Nasal cavity respiratory epithelium epithelial cell of viscerocranial mucosa (primary cell): ENCODE measurements around the gene NUP155. TPM values are rescaled to one million over a fixed set of nuclear protein-coding genes. Genes with fewer than 3 reads are reported as not detected.

Experiments used
- total RNA-seq: library from RNA; depleted of rRNA; stranded (reverse); fragments of >200 nt; gene quantifications from 2 replicates; pipeline ENCODE4 v1.2.3, GENCODE V29; 2014

The NUP155 gene
- total RNA-seq = 36.6 and 41.5 TPM in 2 replicates

DNA sequence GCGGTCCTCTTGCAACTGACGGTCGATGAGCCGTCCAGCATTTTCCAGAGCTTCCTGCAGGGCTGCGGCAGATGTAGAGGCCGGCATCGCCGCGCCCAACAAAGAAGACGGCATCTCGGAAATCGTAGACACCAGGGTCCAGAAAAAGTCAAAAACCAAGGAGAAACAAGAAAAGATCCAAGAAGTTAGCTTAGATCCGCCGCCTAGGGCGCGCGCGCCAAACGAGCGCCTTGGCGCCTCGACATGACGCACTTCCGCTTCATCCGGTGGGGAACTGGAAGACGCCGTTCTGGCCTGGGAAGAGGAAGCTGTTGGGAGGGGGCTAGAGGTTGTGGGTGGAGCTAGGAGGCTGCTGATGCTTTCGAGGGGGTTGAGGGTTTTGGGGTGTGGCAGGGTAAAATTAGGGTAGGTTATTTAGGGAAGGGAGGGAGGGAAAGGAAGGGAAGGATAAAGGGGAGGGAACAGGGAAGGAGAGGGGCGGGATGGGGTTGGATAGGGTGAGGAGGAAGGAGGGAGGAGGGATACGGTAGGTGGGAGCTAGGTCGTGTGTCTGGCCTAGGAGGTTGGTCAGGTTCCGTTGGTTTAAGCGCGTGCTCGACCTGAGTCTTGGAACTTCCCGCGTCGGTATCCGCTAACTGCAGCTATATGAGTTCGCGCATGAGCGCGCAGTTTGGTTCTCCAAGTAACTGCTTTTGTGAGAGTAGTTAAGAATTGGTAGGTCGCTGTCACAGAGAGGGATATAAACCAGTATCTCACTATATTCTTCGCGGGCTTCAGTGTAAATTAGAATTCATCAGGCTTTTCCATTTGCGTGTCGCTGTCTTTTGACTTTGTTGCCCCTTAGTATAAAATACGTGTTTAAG is at the start of gene NUP155:
TSS of gene NUP155 (minus strand) at position 243 of the 863 bp plus-strand sequence. CDS start at position 114, 129 bp downstream.

GRCh38 chr5:37379100-37379628 is 8.3 kb upstream of the NUP155 start, which contains the start of gene WDR70:
WDR70 (plus strand) TSS chr5:37379318; CDS start chr5:37379368, 50 bp downstream.

GRCh38 chr5:37248970-37249814 is 121.7 kb downstream of the NUP155 start, which contains the start of gene CPLANE1:
CPLANE1 (minus strand) TSS chr5:37249376; CDS start chr5:37247698, 1,678 bp downstream.

Other genes with a start within 250 kb of the NUP155 start
- gene CPLANE1, start 121.7 kb downstream of the NUP155 start, total RNA-seq = 7.2 and 18.3 TPM in 2 replicates
- 24.6 and 43.5 TPM in 2 replicates for gene WDR70, start 8.2 kb upstream of the NUP155 start, total RNA-seq